WTC11 (cell line): Measurements from ENCODE around the gene TMEM181. TPM values are rescaled to one million over a fixed set of nuclear protein-coding genes. Genes with fewer than 3 reads are reported as not detected.

ENCODE experiments used
- ATAC-seq: fragments of 200-7000 bp; cut with Tn5 transposase; 2 replicates; pipeline ENCODE4 v1.10.0; 2021; ENCODE audit warnings: mild to moderate bottlenecking, moderate library complexity
- CTCF ChIA-PET: fragments of 300-600 bp; sonication (Branson Sonifier 250); formaldehyde crosslinking; loops from one replicate; lab custom pipeline; 2021; ENCODE audit warnings: antibody characterized with exemption; lab: Charles Lee
- POLR2A ChIA-PET: fragments of 350-600 bp; sonication (Branson Sonifier 250); formaldehyde crosslinking; loops from one replicate; lab custom pipeline; 2021; ENCODE audit warnings: antibody characterized with exemption; lab: Charles Lee
- DNase-seq: peaks from one replicate; pipeline ENCODE4 v3.0.0; 2021; ENCODE audit warnings: low spot score
- H3K27ac Mint-ChIP-seq: 2 replicates; pipeline ENCODE4 v1.8.0; 2021; ENCODE audit warnings: mixed read lengths
- H3K27me3 Mint-ChIP-seq: 2 replicates; pipeline ENCODE4 v1.8.0; 2021; ENCODE audit warnings: low read depth, mild to moderate bottlenecking, moderate library complexity, mixed read lengths
- H3K36me3 Mint-ChIP-seq: 2 replicates; pipeline ENCODE4 v1.8.0; 2021; ENCODE audit warnings: mixed read lengths
- H3K4me1 Mint-ChIP-seq: 2 replicates; pipeline ENCODE4 v1.8.0; 2022; ENCODE audit warnings: mixed read lengths
- H3K4me3 Mint-ChIP-seq: 2 replicates; pipeline ENCODE4 v1.8.0; 2021; ENCODE audit warnings: mild to moderate bottlenecking, moderate library complexity, mixed read lengths
- H3K9me3 Mint-ChIP-seq: 2 replicates; pipeline ENCODE4 v1.8.0; 2021; ENCODE audit warnings: mixed read lengths
- CTCF ChIP-seq: fragments of 200-600 bp; IDR thresholded peaks from 2 replicates; pipeline ENCODE4 v1.8.0; 2022; ENCODE audit warnings: antibody characterized with exemption
- E2F5 ChIP-seq: sonication (generic); formaldehyde crosslinking; IDR thresholded peaks from 2 replicates; pipeline ENCODE4 v1.8.1; 2022; ENCODE audit warnings: mild to moderate bottlenecking, moderate library complexity, missing genetic modification reagents
- ELF4 ChIP-seq: sonication (generic); formaldehyde crosslinking; IDR thresholded peaks from 2 replicates; pipeline ENCODE4 v1.8.1; 2022; ENCODE audit warnings: low read depth, mild to moderate bottlenecking, moderate library complexity, missing genetic modification reagents
- FOXK1 ChIP-seq: sonication (generic); formaldehyde crosslinking; IDR thresholded peaks from 2 replicates; pipeline ENCODE4 v1.8.0; 2022; ENCODE audit warnings: mild to moderate bottlenecking, moderate library complexity, missing genetic modification reagents
- GABPB1 ChIP-seq: sonication (generic); formaldehyde crosslinking; IDR thresholded peaks from 2 replicates; pipeline ENCODE4 v1.8.1; 2023; ENCODE audit warnings: mild to moderate bottlenecking, missing genetic modification reagents
- HMGA2 ChIP-seq: fragments of 250-450 bp; sonication (Bioruptor Pico); IDR thresholded peaks from 2 replicates; pipeline ENCODE4 v1.4.0; 2021; ENCODE audit warnings: mild to moderate bottlenecking, moderate library complexity
- HMGXB4 ChIP-seq: sonication (generic); formaldehyde crosslinking; IDR thresholded peaks from 2 replicates; pipeline ENCODE4 v1.8.1; 2023; ENCODE audit warnings: mild to moderate bottlenecking, moderate library complexity, missing genetic modification reagents
- JUN ChIP-seq: sonication (generic); formaldehyde crosslinking; IDR thresholded peaks from 2 replicates; pipeline ENCODE4 v1.8.0; 2023; ENCODE audit warnings: mild to moderate bottlenecking, missing genetic modification reagents
- KAT7 ChIP-seq: sonication (generic); formaldehyde crosslinking; IDR thresholded peaks from 2 replicates; pipeline ENCODE4 v1.8.1; 2023; ENCODE audit warnings: missing genetic modification reagents, mild to moderate bottlenecking, borderline replicate concordance
- NFATC4 ChIP-seq: fragments of 250-450 bp; sonication (Bioruptor Pico); IDR thresholded peaks from 2 replicates; pipeline ENCODE4 v1.9.0; 2021; ENCODE audit warnings: mild to moderate bottlenecking
- NFE2L1 ChIP-seq: sonication (generic); formaldehyde crosslinking; IDR thresholded peaks from 2 replicates; pipeline ENCODE4 v1.8.1; 2023; ENCODE audit warnings: missing genetic modification reagents
- NFYB ChIP-seq: sonication (generic); formaldehyde crosslinking; conservative IDR thresholded peaks from 2 replicates; pipeline ENCODE4 v1.8.0; 2022; ENCODE audit warnings: low read depth, missing genetic modification reagents
- NR3C1 ChIP-seq: sonication (generic); formaldehyde crosslinking; conservative IDR thresholded peaks from 2 replicates; pipeline ENCODE4 v1.8.1; 2023; ENCODE audit warnings: low read depth, mild to moderate bottlenecking, missing genetic modification reagents
- OVOL2 ChIP-seq: fragments of 250-450 bp; sonication (Bioruptor Pico); IDR thresholded peaks from 2 replicates; pipeline ENCODE4 v1.9.0; 2021; ENCODE audit warnings: mild to moderate bottlenecking, borderline replicate concordance
- PRDM15 ChIP-seq: sonication (generic); formaldehyde crosslinking; IDR thresholded peaks from 2 replicates; pipeline ENCODE4 v1.8.0; 2022; ENCODE audit warnings: missing genetic modification reagents
- PREB ChIP-seq: sonication (generic); formaldehyde crosslinking; IDR thresholded peaks from 2 replicates; pipeline ENCODE4 v1.8.1; 2022; ENCODE audit warnings: mild to moderate bottlenecking, missing genetic modification reagents, moderate library complexity, borderline replicate concordance
- PRRX2 ChIP-seq: fragments of 250-450 bp; sonication (Bioruptor Pico); IDR thresholded peaks from 2 replicates; pipeline ENCODE4 v1.8.0; 2021; ENCODE audit warnings: mild to moderate bottlenecking
- SP1 ChIP-seq: sonication (generic); formaldehyde crosslinking; conservative IDR thresholded peaks from 2 replicates; pipeline ENCODE4 v1.8.1; 2022; ENCODE audit warnings: missing genetic modification reagents
- TCF7 ChIP-seq: sonication (generic); formaldehyde crosslinking; IDR thresholded peaks from 2 replicates; pipeline ENCODE4 v1.8.0; 2022; ENCODE audit warnings: mild to moderate bottlenecking, low read depth, missing genetic modification reagents, moderate library complexity
- TEAD1 ChIP-seq: sonication (generic); formaldehyde crosslinking; IDR thresholded peaks from 2 replicates; pipeline ENCODE4 v1.8.0; 2022; ENCODE audit warnings: mild to moderate bottlenecking, missing genetic modification reagents
- TEAD4 ChIP-seq: sonication (generic); formaldehyde crosslinking; IDR thresholded peaks from 2 replicates; pipeline ENCODE4 v1.8.0; 2022; ENCODE audit warnings: mild to moderate bottlenecking, missing genetic modification reagents
- ZMAT4 ChIP-seq: fragments of 250-450 bp; sonication (Bioruptor Pico); IDR thresholded peaks from 2 replicates; pipeline ENCODE4 v1.9.0; 2021; ENCODE audit warnings: mild to moderate bottlenecking
- ZNF219 ChIP-seq: sonication (generic); formaldehyde crosslinking; IDR thresholded peaks from 2 replicates; pipeline ENCODE4 v1.8.0; 2023; ENCODE audit warnings: missing genetic modification reagents, mild to moderate bottlenecking, borderline replicate concordance
- total RNA-seq: library from RNA; stranded (reverse); gene quantifications from 3 replicates; pipeline ENCODE4 v1.2.3, GENCODE V29; 2021

TMEM181 gene
- total RNA-seq, 1 experiment from 2014 or later, result 18.8 TPM

- TF ChIP-seq CTCF (no peak), TEAD4 (no peak), TEAD1 (CRISPR knock-in tag) (no peak), NFYB (no peak)
These were observed 28.3 kb upstream of the TMEM181 start (continued) for GRCh38 chr6:158531566-158531965.

GRCh38 chr6:158531970-158532369 lies 27.9 kb upstream of the TMEM181 start:
- H3K27me3 Mint-ChIP-seq, result peaks cover 15% of the 10 kb centered on the region
- H3K4me1 Mint-ChIP-seq, result peaks cover 2% of the 10 kb centered on the region; the same call in 1 of the 2 replicates
- H3K4me3 Mint-ChIP-seq, result no peak overlapping the region
- CTCF ChIA-PET, result no interaction called here
- ATAC-seq, result no peak
- no peak for DNase-seq
- no peak for TF ChIP-seq HMGXB4 (CRISPR knock-in tag)
- no peak for TF ChIP-seq ZNF219 (CRISPR knock-in tag)
- no peak for TF ChIP-seq PRRX2
- peaks cover 14% of the 10 kb centered on the region for H3K9me3 Mint-ChIP-seq
- peaks cover 5% of the 10 kb centered on the region; the same call in 1 of the 2 replicates for H3K36me3 Mint-ChIP-seq
- no peak overlapping the region for H3K27ac Mint-ChIP-seq
- POLR2A ChIA-PET, result interaction anchor here (0.5 kb wide), 1 partner anchor 19 kb away, joined by 4 read pairs; no protein-coding TSS in a partner anchor

GRCh38 chr6:158536084-158536890 lies 23.6 kb upstream of the TMEM181 start:
- ChIA-PET CTCF (interaction anchor here (0.7 to 2.8 kb wide), 9 partner anchors 9 to 331 kb away, joined by 3 to 28 read pairs (median 4); no protein-coding TSS in a partner anchor), POLR2A (interaction anchor here (0.5 to 1.5 kb wide), 3 partner anchors 14 to 108 kb away, joined by 4 read pairs; partner anchors contain the start of gene DYNLT1)
- peak; percentile 87 for DNase-seq
- H3K9me3 Mint-ChIP-seq, result no peaks in the 10 kb centered on the region
- no peak overlapping the region for H3K27ac Mint-ChIP-seq
- H3K27me3 Mint-ChIP-seq, result peaks cover 15% of the 10 kb centered on the region
- peak; percentile 57 for ATAC-seq
- no peaks in the 10 kb centered on the region for H3K36me3 Mint-ChIP-seq
- peaks cover 16% of the 10 kb centered on the region for H3K4me1 Mint-ChIP-seq
- peak overlapping the region; percentile 69 for H3K4me3 Mint-ChIP-seq
- TF ChIP-seq NR3C1 (CRISPR knock-in tag), result no peak
- TF ChIP-seq TEAD1 (CRISPR knock-in tag), result peak; percentile 71
- TF ChIP-seq NFATC4 (CRISPR knock-in tag), result no peak
- TF ChIP-seq PREB (CRISPR knock-in tag), result peak; percentile 29; the same call in 1 of the 2 replicates
- TF ChIP-seq TCF7, result no peak
- TF ChIP-seq JUN (CRISPR knock-in tag), result peak; percentile 68; the same call in 1 of the 2 replicates
- 0 out of 2 replicates have a peak, but pooled peaks have one; percentile 32 for TF ChIP-seq TEAD4
- no peak for TF ChIP-seq SP1 (CRISPR knock-in tag)
- no peak for TF ChIP-seq HMGA2 (CRISPR knock-in tag)
- no peak for TF ChIP-seq OVOL2 (CRISPR knock-in tag)
- no peak for TF ChIP-seq PRDM15 (CRISPR knock-in tag)
- TF ChIP-seq ELF4 (CRISPR knock-in tag), result 0 out of 2 replicates have a peak, but pooled peaks have one; percentile 50
- 0 out of 2 replicates have a peak, but pooled peaks have one; percentile 19 for TF ChIP-seq FOXK1
- peak; percentile 95; the same call in 1 of the 2 replicates for TF ChIP-seq KAT7 (CRISPR knock-in tag)
- TF ChIP-seq E2F5, result peak; percentile 8; the same call in 1 of the 2 replicates
- peak; percentile 68 for TF ChIP-seq GABPB1 (CRISPR knock-in tag)
- no peak for TF ChIP-seq ZMAT4 (CRISPR knock-in tag)
- 0 out of 2 replicates have a peak, but pooled peaks have one; percentile 20 for TF ChIP-seq NFE2L1 (CRISPR knock-in tag)
